Measurements from ENCODE around the gene C3.

C3 gene

GRCh38 chr19:6735181-6735911, 14.9 kb upstream of the C3 start:
- DNase-seq (ENCODE audit: low read depth), result peak; percentile 14
- H3K4me3 ChIP-seq (ENCODE audit: control insufficient read depth, low read depth, low read length), result no peak overlapping the region
- no peak for TF ChIP-seq CTCF (conservative IDR thresholded peaks at IDR 0.05; ENCODE audit: control insufficient read depth, insufficient read depth, low read depth, low read length)

- no peak for TF ChIP-seq CTCF (conservative IDR thresholded peaks at IDR 0.05; ENCODE audit: control insufficient read depth, insufficient read depth, low read depth, low read length)
These were observed 13.7 kb upstream of the C3 start for GRCh38 chr19:6734096-6734696.

GRCh38 chr19:6733338-6734095, 13.1 kb upstream of the C3 start:
- DNase-seq (ENCODE audit: low read depth), result no peak
- TF ChIP-seq CTCF (conservative IDR thresholded peaks at IDR 0.05; ENCODE audit: control insufficient read depth, insufficient read depth, low read depth, low read length), result peak; percentile 8
- no peak overlapping the region for H3K4me3 ChIP-seq (ENCODE audit: control insufficient read depth, low read depth, low read length)

More at GRCh38 chr19:6734096-6734696, 13.7 kb upstream of the C3 start:
- DNase-seq (ENCODE audit: low read depth), result no peak
- no peak overlapping the region for H3K4me3 ChIP-seq (ENCODE audit: control insufficient read depth, low read depth, low read length)

GRCh38 chr19:6732803-6733337, 12.4 kb upstream of the C3 start:
- no peak for TF ChIP-seq CTCF (conservative IDR thresholded peaks at IDR 0.05; ENCODE audit: control insufficient read depth, insufficient read depth, low read depth, low read length)
- no peak overlapping the region for H3K4me3 ChIP-seq (ENCODE audit: control insufficient read depth, low read depth, low read length)
- no peak for DNase-seq (ENCODE audit: low read depth)

GRCh38 chr19:6731822-6732221, 11.4 kb upstream of the C3 start:
- no peak for TF ChIP-seq CTCF (conservative IDR thresholded peaks at IDR 0.05; ENCODE audit: control insufficient read depth, insufficient read depth, low read depth, low read length)

GRCh38 chr19:6730941-6731670, 10.7 kb upstream of the C3 start:
- no peak overlapping the region for H3K4me3 ChIP-seq (ENCODE audit: control insufficient read depth, low read depth, low read length)
- TF ChIP-seq CTCF (conservative IDR thresholded peaks at IDR 0.05; ENCODE audit: control insufficient read depth, insufficient read depth, low read depth, low read length), result no peak
- DNase-seq (ENCODE audit: low read depth), result no peak

More at GRCh38 chr19:6731822-6732221, 11.4 kb upstream of the C3 start:
- no peak for DNase-seq (ENCODE audit: low read depth)
- no peak overlapping the region for H3K4me3 ChIP-seq (ENCODE audit: control insufficient read depth, low read depth, low read length)

All from fibroblast of mammary gland (primary cell).